ENCODE measurements around the gene MAP7D1.

DNA sequence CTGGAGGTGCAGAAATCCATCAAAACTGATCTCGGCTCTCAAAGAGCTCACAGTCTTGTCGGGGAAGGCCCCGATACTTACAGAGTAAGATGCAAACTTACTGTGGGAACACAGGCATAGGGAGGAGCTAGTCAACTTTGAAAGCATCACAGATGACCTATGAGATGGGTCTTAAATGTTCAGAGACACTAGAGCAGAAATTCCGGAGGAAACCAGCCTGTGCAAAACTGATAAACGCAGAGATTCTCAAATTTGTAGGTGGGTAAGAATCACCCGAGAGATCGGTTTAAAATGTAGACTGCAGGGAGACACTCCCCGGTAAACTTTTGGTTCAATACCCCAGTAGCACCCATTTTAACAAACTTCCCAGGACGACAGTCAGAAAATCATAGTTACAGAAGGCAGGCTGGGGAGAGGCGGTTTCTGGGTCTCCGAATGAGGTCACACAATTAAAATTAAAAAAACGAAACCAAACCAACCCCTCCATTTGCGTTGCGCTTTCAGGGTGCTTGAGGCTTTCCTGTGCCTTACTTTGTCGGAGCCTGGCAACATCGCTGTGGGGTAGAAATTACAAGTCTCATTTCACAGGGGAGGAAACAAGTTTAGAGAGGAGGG is 67.5 kb downstream of the MAP7D1 start:
- TF ChIP-seq, protein P1, sequence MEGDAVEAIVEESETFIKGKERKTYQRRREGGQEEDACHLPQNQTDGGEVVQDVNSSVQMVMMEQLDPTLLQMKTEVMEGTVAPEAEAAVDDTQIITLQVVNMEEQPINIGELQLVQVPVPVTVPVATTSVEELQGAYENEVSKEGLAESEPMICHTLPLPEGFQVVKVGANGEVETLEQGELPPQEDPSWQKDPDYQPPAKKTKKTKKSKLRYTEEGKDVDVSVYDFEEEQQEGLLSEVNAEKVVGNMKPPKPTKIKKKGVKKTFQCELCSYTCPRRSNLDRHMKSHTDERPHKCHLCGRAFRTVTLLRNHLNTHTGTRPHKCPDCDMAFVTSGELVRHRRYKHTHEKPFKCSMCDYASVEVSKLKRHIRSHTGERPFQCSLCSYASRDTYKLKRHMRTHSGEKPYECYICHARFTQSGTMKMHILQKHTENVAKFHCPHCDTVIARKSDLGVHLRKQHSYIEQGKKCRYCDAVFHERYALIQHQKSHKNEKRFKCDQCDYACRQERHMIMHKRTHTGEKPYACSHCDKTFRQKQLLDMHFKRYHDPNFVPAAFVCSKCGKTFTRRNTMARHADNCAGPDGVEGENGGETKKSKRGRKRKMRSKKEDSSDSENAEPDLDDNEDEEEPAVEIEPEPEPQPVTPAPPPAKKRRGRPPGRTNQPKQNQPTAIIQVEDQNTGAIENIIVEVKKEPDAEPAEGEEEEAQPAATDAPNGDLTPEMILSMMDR (IDR thresholded peaks at IDR 0.05) = no peak
- TF ChIP-seq TAF1 (IDR thresholded peaks at IDR 0.05; ENCODE audit: borderline replicate concordance, low read depth, low read length) (no peak), RCOR1 (IDR thresholded peaks at IDR 0.05; ENCODE audit: low read length) (no peak), NRF1 (IDR thresholded peaks at IDR 0.05; ENCODE audit: low read depth, low read length) (no peak), EP300 (IDR thresholded peaks at IDR 0.05; ENCODE audit: borderline replicate concordance in 1 of 2, low read depth in 1 of 2, low read length in 1 of 2) (no peak), ELF1 (IDR thresholded peaks at IDR 0.05) (no peak), FOXM1 (IDR thresholded peaks at IDR 0.05; ENCODE audit: low read depth) (no peak), MAX (IDR thresholded peaks at IDR 0.05; ENCODE audit: low read depth) (no peak), NFIC (IDR thresholded peaks at IDR 0.05; ENCODE audit: borderline replicate concordance) (no peak), FOXJ3 (CRISPR knock-in tag; IDR thresholded peaks at IDR 0.05) (no peak), YY1 (IDR thresholded peaks at IDR 0.05; ENCODE audit: low read depth) (no peak), SMC3 (IDR thresholded peaks at IDR 0.05; ENCODE audit: low read depth, low read length) (no peak), FOSL2 (IDR thresholded peaks at IDR 0.05; ENCODE audit: borderline replicate concordance, low read depth) (no peak)

All from SK-N-SH (cell line).